Fibroblast of mammary gland (primary cell): ENCODE results near the gene SOX10.

Experiments
- DNase-seq: peaks from one replicate; pipeline ENCODE4 v3.0.0-alpha.2; 2010; ENCODE audit warnings: low read depth
- H3K4me3 ChIP-seq: 2 replicates; pipeline ENCODE4 v1.5.1; 2011; ENCODE audit warnings: low read depth, mild to moderate bottlenecking, low read length, moderate library complexity; ENCODE audit not compliant: control insufficient read depth
- CTCF ChIP-seq: conservative IDR thresholded peaks from 2 replicates; pipeline ENCODE4 v1.5.1; 2011; ENCODE audit warnings: low read depth, low read length, inconsistent platforms; ENCODE audit not compliant: control insufficient read depth, insufficient read depth

SOX10 gene

DNA sequence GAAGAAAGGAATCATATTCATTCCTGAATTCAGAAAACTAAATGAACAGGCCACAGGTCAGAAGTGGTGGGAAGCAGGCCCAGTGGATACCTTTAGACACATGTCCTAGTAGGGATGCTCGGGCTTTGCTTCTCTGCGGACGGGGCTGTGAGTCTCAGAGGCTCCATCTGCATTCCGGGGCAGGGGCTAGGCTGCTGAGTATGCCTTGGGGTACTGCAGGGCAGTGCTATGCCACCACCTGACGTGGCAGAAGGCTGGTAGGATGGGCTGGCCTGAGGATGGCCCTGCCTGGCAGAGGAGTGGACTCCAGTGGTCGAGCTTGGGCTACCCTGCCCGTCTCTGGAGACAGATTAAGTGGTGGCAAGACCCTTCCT lies 40.5 kb downstream of the SOX10 start:
- no peak for TF ChIP-seq CTCF
- H3K4me3 ChIP-seq = no peak overlapping the region

DNA sequence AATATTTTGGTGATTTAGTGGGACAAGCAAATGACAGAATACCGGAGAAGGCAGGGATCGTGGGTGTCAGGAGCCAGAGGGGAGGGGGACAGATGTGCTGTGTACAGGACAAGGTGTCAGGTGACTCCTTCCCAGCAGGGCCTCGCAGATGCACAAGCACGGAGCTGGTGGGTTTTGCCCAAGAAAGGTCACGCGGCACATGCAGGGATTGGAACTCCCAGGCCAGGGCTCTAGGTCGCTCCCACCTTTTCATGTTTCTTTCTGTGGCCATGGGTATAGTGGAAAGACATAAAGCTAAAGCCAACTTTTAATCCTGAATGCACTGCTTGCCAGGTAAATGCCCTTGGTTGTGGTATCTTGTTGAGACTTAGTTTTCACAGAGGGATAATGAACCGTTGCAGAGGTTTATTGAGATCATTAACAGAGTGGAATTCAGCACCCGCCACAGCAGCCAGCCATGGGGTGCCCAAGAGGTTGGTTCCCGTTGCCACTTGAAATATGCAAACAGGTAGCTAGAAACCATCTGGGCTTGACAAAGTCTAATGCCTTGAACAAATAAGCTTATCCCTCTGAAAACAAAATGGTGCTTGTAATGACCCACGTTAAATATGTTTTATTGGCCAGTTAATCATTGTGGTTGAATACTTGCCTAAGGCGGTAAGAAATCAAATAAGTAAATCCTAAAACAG lies 41.1 kb downstream of the SOX10 start:
- DNase-seq = no peak
- no peak overlapping the region for H3K4me3 ChIP-seq
- no peak for TF ChIP-seq CTCF

More for the DNA sequence above, 40.5 kb downstream of the SOX10 start:
- no peak for DNase-seq

DNA sequence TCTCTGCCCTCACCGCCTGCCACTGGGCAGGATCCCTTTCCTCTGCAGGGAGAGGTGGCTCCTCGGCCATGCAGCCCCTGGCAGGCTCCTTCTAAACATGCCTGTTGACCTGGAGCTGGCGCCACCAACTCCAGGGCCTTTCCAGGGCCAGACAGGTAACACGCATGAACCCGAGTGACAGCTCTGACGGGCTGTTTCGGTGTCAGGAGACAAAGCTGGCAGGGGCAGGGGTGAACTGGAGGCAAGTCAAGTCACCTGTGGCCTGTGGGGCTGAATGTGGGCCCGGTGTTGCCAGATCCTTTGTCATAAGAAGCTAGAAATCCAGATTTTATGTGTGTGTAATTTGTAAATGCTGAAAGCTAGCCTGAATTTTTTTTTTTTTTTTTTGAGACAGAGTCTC lies 42.2 kb downstream of the SOX10 start:
- TF ChIP-seq CTCF = no peak
- H3K4me3 ChIP-seq = no peak overlapping the region
- no peak for DNase-seq

- no peak overlapping the region for H3K4me3 ChIP-seq
- peak; percentile 81 for DNase-seq
- TF ChIP-seq CTCF = peak; percentile 0
Observed at GRCh38 chr22:37940698-37941376, 43.5 kb downstream of the SOX10 start.

DNA sequence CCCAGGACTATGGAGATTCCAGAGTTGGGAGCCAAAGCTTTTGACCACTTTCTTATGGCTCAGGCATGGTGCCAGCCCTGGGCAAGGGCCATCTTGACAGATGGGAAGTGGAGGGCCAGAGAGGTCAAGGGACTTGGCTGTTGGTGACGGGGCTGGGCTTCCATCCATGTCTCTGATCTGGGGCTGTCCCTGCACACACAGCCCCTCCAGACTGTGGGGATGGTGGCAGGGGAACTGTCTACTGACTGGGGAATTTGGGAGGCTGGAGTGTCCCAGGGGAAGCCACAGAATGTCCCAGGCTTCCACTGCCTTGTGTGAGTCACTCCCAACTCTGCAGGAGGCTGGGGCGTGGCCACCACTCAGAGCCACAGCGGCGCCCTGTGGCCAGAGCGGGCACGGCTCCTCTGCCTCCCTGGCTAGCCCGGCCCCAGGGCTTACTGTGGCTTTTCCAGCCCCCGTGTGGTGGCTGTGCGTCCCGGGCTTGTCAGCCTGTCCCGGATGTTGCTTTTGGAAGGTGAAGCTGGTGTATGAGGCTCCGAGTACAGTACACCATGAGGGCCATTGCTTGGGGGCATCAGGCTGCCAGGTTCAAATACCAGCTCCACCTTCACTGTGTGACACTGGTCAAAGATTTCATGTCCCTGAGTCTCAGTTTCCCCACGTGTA lies 50.5 kb downstream of the SOX10 start:
- peak; percentile 92 for DNase-seq
- H3K4me3 ChIP-seq = no peak overlapping the region
- peak; percentile 91 for TF ChIP-seq CTCF

DNA sequence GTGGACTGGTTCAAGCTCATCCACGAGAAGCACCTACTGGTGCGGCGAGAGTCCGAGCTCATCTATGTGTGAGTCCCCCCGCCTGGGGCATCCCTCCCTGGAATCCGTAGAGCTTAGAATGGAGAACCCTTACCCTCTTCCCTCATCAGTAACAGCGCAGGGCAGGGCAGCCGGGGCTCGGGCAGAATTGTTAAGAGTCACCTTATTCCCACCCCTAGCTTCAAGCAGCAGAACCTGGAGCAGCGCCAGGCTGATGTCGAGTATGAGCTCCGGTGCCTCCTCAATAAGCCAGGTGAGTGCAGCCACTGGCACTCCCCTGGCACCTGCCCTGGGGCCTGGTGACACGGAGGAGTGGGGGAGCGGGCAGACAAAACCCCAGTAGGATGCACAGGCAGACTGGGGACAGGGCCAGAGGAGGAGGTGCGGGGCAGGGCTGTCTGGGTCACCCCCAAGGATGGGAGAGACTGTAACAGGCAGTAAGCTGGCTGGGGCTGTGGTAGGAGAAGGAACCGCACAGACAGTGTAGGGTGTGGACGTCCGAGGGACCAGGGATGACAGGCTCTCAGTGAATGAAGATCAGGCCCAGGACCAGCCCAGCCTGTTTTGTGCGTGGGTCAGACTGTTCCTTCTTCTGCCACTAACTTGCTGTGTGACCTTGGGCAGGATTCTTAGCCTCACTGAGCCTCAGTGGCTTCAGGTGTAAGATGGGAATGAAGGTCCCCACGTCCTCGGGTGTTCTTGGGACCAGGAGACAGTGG lies 51.4 kb downstream of the SOX10 start:
- no peak for TF ChIP-seq CTCF
- no peak for DNase-seq
- H3K4me3 ChIP-seq = no peak overlapping the region
